ENCODE measurements around the gene GTF2A2. TPM values are rescaled to one million over a fixed set of nuclear protein-coding genes. Genes with fewer than 3 reads are reported as not detected.

GTF2A2 gene
- total RNA-seq, 1 donor from 2014 or later, result 19.9 TPM

GRCh38 chr15:59596640-59597039 lies 60.7 kb downstream of the GTF2A2 start:
- no peak for DNase-seq

GRCh38 chr15:59595434-59595915 lies 61.8 kb downstream of the GTF2A2 start:
- no peak for DNase-seq

DNA sequence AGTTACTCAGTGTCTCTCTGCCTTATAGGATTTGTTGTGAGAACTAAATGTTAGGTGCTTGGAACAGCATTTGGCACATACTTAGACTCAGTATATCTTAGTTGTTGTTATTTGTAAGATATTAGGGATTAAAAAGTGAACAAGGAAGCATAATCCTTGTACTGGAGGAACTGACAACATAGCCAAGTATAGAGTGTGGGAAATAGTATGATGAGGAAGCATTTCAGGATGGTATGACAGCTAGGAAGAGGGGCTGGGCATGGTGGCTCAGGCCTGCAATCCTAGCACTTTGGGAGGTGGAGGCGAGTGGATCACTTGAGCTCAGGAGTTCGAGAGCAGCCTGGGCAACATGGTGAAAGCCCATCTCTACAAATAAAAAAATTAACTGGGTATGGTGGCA lies 62.3 kb downstream of the GTF2A2 start:
- DNase-seq, result no peak

GRCh38 chr15:59594493-59594942 lies 62.8 kb downstream of the GTF2A2 start:
- DNase-seq, result no peak

DNA sequence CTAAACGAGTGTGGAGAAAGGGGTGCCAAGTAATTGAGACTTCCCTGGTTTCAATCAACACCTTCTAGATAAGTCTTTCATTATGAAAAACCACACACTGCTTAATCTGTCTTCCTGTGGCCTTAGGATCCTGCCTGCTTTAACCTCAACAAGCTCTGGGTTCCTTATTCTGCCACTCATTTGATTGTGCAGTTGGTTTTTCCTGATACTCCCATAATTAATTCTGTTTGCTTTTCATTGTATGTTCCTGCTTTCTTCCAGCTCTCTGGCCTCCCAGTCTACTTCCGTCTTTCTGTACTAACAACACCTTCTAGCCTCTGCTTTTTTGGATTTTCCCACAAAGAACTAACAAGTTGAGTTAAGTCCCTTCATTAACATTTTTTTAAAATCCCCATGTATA lies 66.0 kb downstream of the GTF2A2 start:
- no peak for DNase-seq

DNA sequence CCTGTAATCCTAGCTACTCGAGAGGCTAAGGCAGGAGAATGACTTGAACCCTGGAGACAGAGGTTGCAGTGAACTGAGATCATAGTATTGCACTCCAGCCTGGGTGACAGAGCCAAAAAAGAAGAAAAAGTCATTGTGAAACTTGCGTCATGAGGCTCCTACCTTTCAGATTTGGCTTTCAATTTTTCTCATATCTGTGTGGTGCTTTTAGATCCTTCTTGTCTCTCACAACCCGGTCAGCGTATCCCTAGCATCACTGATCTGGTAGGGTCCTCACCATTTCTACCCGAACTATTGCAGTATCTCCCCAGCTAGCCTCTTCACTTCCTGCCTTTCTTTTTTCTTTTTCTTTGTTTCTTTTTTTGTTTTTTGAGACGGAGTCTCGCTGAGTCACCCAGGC lies 67.3 kb downstream of the GTF2A2 start:
- DNase-seq, result no peak

Other genes with a start within 250 kb of the GTF2A2 start
- gene FAM81A, start 219.3 kb downstream of the GTF2A2 start, total RNA-seq, result 0.47 TPM in 1 of 2 replicates, not detected in the other
- gene GCNT3, start 45.7 kb downstream of the GTF2A2 start, total RNA-seq, result 0.17 TPM in 1 of 2 replicates, not detected in the other
- gene BNIP2, start 31.8 kb upstream of the GTF2A2 start, total RNA-seq, result 322 and 364 TPM in 2 replicates

Data from dermis blood vessel endothelial cell (primary cell).